Body of pancreas (tissue), 4 donors: ENCODE results near the gene PLPPR5. TPM values are rescaled to one million over a fixed set of nuclear protein-coding genes. Genes with fewer than 3 reads are reported as not detected.
"Not testable (repeated sequence)": the region's sequence is repeated elsewhere in the genome, so short reads cannot be mapped to it uniquely, and the experiment has no call there.

Experiments used
- ATAC-seq: fragments of 150-250 bp; one replicate; pipeline ENCODE4 v1.9.1; 2016
- DNase-seq, 4 donors: peaks; one replicate each; pipeline ENCODE4 v3.0.0-alpha.2; 2019
- H3K27ac ChIP-seq, 4 donors: fragments of 200-600 bp; sonication (generic); 1 replicate in 3 of 4; 2 replicates in 1 of 4; pipeline versions ENCODE4 v1.5.1 to v1.6.1; 2016 to 2019; ENCODE audit warnings: mild to moderate bottlenecking in 1 of 4, mixed read lengths in 1 of 4, moderate library complexity in 1 of 4
- H3K27me3 ChIP-seq, 2 donors: fragments of 200-600 bp; sonication (generic); one replicate each; pipeline ENCODE4 v1.6.0; 2016; ENCODE audit warnings: mild to moderate bottlenecking in 1 of 2
- H3K36me3 ChIP-seq, 2 donors: fragments of 200-600 bp; sonication (generic); replicated peaks in 1 of 2; 2 replicates each; pipeline ENCODE4 v1.5.1; 2016; ENCODE audit warnings: low read depth in 2 of 2; ENCODE audit not compliant: insufficient read depth in 1 of 2
- H3K4me1 ChIP-seq: fragments of 200-600 bp; sonication (generic); one replicate; pipeline ENCODE4 v1.6.0; 2016
- H3K4me3 ChIP-seq, 2 donors: fragments of 200-600 bp; sonication (generic); 1 replicate in 1 of 2; 2 replicates in 1 of 2; pipeline ENCODE4 v1.5.1; 2016 to 2019
- H3K9me3 ChIP-seq, 3 donors: fragments of 200-600 bp; sonication (generic); 1 replicate in 2 of 3; 2 replicates in 1 of 3; pipeline ENCODE4 v1.5.1; 2016
- CTCF ChIP-seq, 7 experiments: fragments of 450-650 bp in 4 of 7; fragments of 200-600 bp in 3 of 7; sonication (generic) in 3 of 7; IDR thresholded peaks; one replicate each; pipeline ENCODE4 v1.5.1; 2016 to 2019; ENCODE audit warnings: antibody characterized with exemption in 7 of 7
- POLR2A ChIP-seq, 3 donors: fragments of 450-650 bp; IDR thresholded peaks; one replicate each; pipeline ENCODE4 v1.6.1; 2016; ENCODE audit warnings: antibody characterized with exemption in 3 of 3, mild to moderate bottlenecking in 2 of 3
- whole genome bisulfite sequencing, 2 donors: methylation state at CpG; one replicate each; pipeline ENCODE4 v1.1.5; 2017; 5-methylcytosine and 5-hydroxymethylcytosine counted together
- intact Hi-C: fragments of 100-400 bp; cut with DNase I; formaldehyde crosslinking; loops from one replicate; pipeline ENCODE4 v1.15.1; 2023
- total RNA-seq, 2 donors: library from RNA; depleted of rRNA; stranded (reverse); fragments of >200 nt; gene quantifications; one replicate each; pipeline ENCODE4 v1.1.0, GENCODE V29; 2016

PLPPR5 gene
- total RNA-seq, 2 donors from 2014 or later: under 0.01 TPM; not detected in 1

- Histone ChIP-seq H3K4me1 (no peaks in the 10 kb centered on the region), H3K36me3 (no peaks in the 10 kb centered on the region), H3K27me3 (no peaks in the 10 kb centered on the region), H3K9me3 (no peaks in the 10 kb centered on the region), H3K27ac (no peak overlapping the region), H3K4me3 (no peak overlapping the region)
- intact Hi-C loops: no loop called here
- ATAC-seq (no peak), DNase-seq (no peak)
- WGBS, 2 donors: 69 to 73% methylated on average over 4 of the region's 4 CpGs
- TF ChIP-seq POLR2A (IDR thresholded peaks at IDR 0.05): no peak
- no peak for TF ChIP-seq CTCF (IDR thresholded peaks at IDR 0.05)
Measured at GRCh38 chr1:98881901-98882300, 122.8 kb downstream of the PLPPR5 start.

GRCh38 chr1:98881234-98881633 lies 123.4 kb downstream of the PLPPR5 start:
- DNase-seq, intact Hi-C loops: not testable (repeated sequence)

GRCh38 chr1:98874828-98875227 lies 129.8 kb downstream of the PLPPR5 start:
- Histone ChIP-seq H3K4me1 (no peaks in the 10 kb centered on the region), H3K27ac (no peak overlapping the region), H3K27me3 (no peaks in the 10 kb centered on the region), H3K9me3 (no peaks in the 10 kb centered on the region), H3K36me3 (no peaks in the 10 kb centered on the region), H3K4me3 (no peak overlapping the region)
- ATAC-seq: no peak
- no peak for DNase-seq
- no peak for TF ChIP-seq POLR2A (IDR thresholded peaks at IDR 0.05)
- TF ChIP-seq CTCF (IDR thresholded peaks at IDR 0.05): no peak
- intact Hi-C loops: no loop called here
- WGBS, 2 donors: 56 to 67% methylated on average over 2 of the region's 2 CpGs

More at GRCh38 chr1:98881234-98881633, 123.4 kb downstream of the PLPPR5 start:
- not testable (repeated sequence) for ATAC-seq, H3K36me3 ChIP-seq, H3K4me3 ChIP-seq, H3K9me3 ChIP-seq, H3K27ac ChIP-seq, H3K27me3 ChIP-seq, H3K4me1 ChIP-seq
- 75 to 85% methylated on average over 10 to 11 of the region's 11 CpGs for WGBS, 2 donors

GRCh38 chr1:98870959-98871903 lies 133.4 kb downstream of the PLPPR5 start:
- H3K27me3 ChIP-seq: no peaks in the 10 kb centered on the region
- H3K27ac ChIP-seq: no peak overlapping the region
- H3K9me3 ChIP-seq: no peaks in the 10 kb centered on the region
- H3K36me3 ChIP-seq: no peaks in the 10 kb centered on the region
- 54 to 72% methylated on average over 9 of the region's 9 CpGs for WGBS, 2 donors
- DNase-seq (peak in 1 of 4 donors; percentile 2), ATAC-seq (no peak)
- no peak overlapping the region for H3K4me3 ChIP-seq
- intact Hi-C loops: no loop called here
- no peaks in the 10 kb centered on the region for H3K4me1 ChIP-seq
- TF ChIP-seq POLR2A (IDR thresholded peaks at IDR 0.05): no peak
- no peak for TF ChIP-seq CTCF (IDR thresholded peaks at IDR 0.05)

- Histone ChIP-seq H3K36me3 (no peaks in the 10 kb centered on the region), H3K9me3 (no peaks in the 10 kb centered on the region), H3K4me1 (no peaks in the 10 kb centered on the region), H3K27ac (no peak overlapping the region), H3K4me3 (no peak overlapping the region), H3K27me3 (no peaks in the 10 kb centered on the region)
- intact Hi-C loops: no loop called here
- DNase-seq (no peak), ATAC-seq (no peak)
- 56 to 71% methylated on average over 1 of the region's 1 CpG for WGBS, 2 donors
- no peak for TF ChIP-seq POLR2A (IDR thresholded peaks at IDR 0.05)
- no peak for TF ChIP-seq CTCF (IDR thresholded peaks at IDR 0.05)
Measured at GRCh38 chr1:98865796-98866195, 138.9 kb downstream of the PLPPR5 start.
